UCSD-AML1 (cell line): Measurements from ENCODE around the gene DVL1.
A peak's percentile ranks its signal among the peaks of the same experiment; 100 is the strongest.

Experiments
- DNase-seq: peaks from one replicate; lab custom pipeline; 2025; ENCODE audit not compliant: unreplicated experiment; lab: John Stamatoyannopoulos, UW

DVL1 gene

DNA sequence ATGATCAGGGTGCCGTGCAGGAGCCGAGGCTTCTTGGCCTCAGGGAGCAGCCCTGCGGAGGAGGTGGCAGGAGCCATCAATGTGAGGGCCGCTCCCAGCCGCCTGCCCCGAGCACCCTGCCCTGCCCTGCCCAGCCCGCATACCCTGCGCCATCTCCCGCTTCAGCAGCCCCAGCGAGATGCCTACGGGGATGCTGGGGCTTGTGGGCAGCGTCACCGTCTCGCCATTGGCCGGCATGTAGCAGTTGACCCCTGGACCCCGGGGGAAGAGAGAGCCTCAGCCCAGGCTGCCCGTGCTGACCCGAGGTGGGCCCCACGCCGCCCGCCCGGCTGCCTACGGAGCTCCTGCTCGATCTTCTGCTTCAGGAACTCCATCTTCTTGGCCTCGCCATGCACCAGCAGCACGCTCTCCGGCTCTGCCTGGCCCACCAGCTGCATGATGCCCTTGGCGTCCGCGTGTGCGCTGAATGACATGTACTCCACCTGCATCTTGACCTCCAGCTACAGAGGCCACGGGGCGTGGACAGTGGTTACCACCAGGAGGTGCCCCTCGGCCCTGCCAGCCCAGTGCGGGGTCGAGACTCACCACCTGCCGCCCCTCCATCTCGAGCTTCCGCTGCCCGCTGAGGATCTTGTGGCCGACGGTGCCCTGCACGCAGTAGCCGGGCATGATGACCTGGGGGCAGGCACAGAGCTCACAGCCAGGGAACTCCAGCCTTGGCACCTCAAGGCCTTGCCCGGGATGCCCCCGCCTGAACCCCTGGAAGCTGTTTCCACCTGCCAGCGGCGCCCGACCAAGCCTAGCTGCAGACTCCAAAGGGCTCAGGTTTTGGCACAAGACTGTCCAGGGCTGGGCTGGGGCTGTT lies 36.5 kb downstream of the DVL1 start:
- DNase-seq, result no peak

DNA sequence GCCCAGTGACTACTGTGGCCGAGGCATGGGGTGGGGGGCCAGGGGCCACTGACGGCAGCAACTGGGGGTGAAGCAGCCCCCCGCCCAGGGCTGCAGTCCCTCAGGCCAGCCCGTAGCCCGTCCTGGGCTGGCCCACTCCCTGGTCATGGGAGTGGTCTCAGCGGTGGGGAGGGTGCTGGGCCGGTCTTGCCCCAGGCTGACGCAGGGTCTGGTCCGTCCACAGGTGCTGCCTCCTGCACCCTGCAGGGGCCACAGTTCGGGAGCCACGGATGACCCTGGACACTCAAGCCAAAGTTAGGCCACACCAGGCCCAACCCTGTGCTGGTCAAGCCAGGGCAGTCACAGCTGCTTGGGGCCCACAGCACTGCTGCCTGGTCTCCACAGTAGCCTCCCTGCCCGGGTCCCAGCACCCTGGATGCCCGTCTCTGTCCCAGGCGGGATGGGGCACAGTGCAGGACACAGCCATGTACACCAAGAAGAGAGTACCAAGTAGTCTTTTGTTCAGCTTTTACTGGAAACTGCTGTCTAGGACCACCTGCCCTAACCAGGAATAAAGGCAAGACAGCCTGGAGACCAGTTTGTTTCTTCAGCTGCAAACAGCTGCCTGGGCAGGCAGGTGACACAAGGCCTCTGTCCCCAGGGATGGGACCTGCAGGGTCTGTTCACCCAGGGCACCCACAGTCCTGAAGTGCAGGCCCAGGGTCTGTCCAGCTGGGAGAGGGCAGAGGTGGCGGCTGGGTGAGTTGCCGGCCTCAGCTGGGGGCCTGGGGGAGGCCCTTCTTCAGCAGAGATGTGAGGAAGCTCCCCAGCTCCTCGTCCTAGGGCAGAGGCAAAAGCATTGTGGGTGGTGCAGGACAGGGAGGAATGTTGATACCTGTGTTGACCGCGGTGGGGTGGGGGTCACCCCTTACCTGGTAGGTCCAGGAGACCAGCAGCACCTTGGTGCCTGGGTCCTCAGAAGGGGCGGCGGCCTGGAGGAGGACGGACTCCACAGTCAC lies 37.8 kb downstream of the DVL1 start:
- DNase-seq, result no peak

DNA sequence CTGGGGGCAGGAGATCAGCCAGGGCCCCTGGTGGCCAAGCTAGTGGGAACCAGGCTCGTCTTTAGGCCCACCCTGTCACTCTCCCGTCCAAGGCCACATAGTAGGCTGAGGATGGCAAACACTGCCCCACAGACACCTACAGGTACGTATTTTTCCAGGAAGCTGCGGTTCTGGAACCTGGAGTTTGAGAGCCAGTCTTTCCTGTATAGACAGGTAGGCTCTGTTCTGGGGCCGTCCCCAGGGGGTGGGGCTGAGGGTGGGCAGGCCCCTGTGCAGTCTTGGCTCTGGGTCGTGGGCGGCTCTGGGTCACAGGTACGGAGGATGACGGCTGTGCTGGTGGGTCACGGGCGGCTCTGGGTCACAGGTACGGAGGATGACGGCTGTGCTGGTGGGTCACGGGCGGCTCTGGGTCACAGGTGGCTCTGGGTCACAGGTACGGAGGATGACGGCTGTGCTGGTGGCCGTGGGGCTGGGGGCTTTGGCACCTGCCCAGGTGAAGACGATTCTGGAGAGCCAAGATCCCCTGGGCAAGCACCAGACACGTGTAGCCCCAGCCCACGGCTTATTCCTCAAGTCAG lies 38.7 kb downstream of the DVL1 start:
- no peak for DNase-seq

DNA sequence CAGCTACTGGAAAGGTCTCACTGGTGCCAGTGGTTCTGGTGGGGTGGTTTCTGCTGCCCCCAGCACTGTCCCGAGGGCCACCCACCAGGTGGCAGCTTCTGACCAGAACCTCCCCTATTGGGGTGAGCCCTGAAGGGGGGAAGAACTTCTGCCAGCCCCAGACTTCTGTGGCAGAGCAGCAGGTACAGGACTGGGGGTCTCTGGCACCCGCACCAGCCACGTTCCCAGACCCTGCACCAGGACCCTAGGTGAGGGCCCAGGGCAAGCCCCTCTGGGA lies 39.2 kb downstream of the DVL1 start:
- no peak for DNase-seq

DNA sequence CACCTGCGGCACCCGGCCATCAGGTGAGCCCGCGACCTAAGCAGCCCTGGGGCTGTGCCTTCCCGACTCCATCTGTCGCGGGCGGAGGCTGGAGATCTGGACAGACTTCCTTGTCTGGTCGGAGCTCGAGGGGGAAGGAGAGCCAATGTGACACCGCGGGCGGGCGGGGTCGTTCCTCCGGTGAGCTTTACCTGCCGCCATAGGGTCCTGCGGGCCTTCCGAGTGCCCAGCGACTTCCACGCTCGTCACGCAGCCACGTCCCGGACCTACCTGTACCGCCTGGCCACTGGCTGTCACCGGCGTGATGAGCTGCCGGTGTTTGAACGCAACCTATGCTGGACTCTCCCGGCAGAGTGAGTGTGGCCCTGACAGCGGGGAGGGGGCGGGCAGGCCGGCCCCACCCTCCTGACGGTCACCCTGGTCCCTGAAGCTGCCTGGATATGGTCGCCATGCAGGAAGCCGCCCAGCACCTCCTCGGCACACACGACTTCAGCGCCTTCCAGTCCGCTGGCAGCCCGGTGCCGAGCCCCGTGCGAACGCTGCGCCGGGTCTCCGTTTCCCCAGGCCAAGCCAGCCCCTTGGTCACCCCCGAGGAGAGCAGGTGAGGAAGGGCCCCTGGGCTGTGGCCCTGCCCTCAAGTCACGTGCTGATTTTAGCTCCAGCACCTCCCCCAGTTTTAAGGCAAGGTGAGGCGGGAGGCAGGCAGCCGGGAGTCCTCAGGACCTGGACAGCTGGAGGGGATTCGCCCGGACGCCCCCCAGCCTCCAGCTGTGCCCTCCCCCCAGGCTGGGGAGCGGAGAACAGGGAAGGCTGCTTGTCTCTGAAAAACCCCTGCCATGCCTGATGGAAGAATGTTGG lies 39.7 kb downstream of the DVL1 start:
- DNase-seq, result no peak

DNA sequence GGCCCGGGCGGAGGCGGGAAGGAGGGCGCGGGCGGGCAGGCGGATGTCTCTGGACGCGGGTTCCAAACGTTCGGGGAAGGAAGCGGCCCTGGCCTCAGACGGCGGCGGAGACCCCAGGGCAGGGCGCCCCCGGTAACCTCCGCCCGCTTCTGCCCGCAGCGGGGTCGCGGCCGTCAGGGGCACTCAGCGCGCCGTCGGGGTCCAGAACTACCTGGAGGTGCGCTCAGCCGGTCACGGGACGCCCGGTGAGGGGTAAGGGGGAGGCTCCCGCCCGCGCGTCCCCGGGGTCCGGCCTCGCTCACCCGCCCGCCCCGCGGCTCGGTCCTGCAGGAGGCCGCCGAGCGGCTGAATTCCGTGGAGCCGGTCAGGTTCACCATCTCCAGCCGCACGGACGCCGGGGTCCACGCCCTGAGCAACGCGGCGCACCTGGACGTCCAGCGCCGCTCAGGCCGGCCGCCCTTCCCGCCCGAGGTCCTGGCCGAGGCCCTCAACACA lies 40.4 kb downstream of the DVL1 start:
- no peak for DNase-seq

DNA sequence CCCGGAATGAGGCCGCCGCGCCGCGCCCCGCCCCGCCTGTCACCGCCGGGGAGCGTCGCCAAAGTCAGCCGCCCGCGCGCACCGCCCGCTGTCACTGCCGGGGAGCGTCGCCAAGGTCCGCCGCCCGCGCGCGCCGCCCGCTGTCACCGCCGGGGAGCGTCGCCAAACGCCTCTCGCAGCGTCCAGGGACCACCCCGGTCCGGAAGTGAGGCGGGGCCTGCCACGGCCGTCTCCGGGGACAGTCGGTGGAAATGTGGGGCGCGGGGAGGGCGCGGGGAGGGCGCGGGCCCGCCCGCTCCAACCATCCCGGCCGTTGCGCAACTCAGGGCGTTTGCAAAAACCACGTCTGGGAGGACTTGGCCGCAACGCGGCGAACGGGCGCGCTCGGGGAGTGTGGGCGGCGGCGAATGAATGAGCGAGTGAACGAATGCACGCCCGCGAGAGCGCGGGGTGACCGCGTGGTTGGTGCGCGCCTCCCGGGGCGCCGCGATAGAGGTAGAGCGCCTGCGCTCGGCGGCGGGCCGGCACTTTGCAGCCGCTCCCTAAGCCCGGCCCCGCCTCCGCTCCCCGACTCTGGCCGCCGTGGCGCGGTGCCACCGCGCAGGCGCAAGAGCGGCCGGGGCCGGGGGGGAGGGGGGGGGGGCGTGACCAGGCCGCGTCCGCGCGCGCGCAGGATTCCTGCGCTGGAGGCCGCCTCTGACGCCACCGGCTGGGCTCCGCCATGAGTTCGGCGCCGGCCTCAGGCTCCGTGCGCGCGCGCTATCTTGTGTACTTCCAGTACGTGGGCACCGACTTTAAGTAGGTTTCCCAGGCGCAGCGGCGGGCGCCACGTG lies 41.1 kb downstream of the DVL1 start, which contains the start of the genes ACAP3 and PUSL1:
Gene ACAP3 (minus strand): TSS at position 8 of the 833 bp plus-strand sequence. CDS start 115 bp downstream, outside the sequence.
Gene PUSL1 (plus strand): TSS at position 675 of the 833 bp plus-strand sequence. CDS start 47 bp downstream, at position 722.
- DNase-seq, result peak; percentile 93

DNA sequence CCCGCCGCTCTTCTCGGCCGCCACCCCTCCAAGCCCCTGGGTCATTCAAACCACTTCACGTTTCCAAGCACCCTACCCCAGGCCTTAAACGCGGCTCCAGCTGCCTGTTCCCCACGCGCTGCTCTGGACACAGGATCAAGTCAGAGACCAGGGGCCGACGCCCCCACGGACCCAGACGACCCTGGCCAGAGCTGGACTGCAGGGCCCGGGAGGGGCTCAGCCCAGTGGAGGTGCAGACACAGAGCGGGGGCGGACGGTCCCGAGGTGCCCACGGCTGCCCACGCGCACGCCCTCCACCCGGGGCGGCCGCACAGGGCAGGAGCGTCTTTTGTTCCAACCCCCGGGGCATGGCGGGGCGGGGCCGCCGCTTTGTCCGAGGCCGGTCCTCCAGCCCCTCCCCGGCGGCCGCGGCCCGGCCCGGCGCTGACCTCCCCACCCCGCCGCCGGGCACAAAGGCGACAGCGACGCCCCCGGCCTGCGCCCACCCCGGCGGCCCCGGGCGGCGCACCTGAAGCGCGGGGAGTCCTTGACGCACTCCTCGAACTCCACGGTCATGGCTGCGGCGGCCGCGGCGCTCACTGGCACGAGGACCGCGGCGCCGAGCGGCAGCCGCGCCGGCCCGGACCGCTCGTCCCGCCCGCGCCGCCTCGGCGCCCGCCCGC lies 41.8 kb downstream of the DVL1 start:
- DNase-seq, result no peak

DNA sequence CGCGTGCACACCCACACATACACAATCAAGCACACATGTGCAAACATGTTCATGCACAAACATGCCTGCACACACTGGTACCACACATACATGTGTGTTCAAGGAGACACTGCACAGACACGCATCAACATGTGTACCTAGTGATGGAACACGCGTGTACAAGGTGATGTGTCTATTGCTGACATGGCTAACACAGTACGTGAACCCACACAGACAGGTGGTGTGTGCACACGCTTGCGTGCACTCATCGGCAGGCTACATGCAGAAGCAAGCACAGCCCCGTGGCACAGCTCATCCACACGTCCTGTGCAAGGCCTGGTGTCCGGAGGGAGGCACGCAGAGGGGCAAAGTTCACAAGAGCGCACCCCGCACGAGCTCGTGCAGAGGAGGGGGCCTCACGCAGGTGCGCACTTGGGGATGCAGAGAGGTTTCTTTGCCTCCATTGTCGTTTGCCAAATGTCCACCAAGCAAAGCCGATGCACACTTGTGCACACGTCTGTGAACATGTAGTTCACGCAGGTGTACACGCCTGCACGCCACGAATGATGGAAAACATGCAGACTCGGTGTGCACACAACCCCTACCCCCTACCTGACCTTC lies 42.5 kb downstream of the DVL1 start:
- no peak for DNase-seq

DNA sequence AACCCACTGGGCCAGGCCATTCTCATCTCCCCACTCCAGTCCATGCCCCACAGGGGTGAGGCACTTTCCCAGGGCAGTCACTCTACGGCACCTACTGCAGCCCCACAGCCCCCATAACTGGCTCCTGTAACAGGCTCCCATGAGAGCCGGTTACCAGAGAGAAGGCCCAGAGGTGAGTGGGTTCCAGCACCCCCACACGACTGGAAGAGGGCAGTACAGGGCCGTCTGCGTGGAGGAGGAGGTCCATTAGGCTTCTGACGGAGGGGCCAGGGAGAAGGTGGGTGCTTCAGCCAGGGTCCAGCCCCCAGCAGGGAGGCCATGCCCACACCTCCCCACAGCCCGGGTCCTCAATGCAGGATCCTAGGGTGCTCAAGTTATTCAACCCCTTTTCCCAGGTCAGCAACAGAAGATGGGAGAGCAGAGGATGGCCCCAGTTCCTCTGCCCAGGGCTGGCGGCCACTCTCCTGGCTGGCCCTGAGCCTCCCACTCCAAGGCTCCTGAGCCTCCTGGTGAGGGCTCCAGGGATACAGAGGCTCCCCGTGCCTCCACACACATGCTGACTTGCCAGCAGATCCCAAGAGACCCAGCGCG lies 43.1 kb downstream of the DVL1 start:
- no peak for DNase-seq

DNA sequence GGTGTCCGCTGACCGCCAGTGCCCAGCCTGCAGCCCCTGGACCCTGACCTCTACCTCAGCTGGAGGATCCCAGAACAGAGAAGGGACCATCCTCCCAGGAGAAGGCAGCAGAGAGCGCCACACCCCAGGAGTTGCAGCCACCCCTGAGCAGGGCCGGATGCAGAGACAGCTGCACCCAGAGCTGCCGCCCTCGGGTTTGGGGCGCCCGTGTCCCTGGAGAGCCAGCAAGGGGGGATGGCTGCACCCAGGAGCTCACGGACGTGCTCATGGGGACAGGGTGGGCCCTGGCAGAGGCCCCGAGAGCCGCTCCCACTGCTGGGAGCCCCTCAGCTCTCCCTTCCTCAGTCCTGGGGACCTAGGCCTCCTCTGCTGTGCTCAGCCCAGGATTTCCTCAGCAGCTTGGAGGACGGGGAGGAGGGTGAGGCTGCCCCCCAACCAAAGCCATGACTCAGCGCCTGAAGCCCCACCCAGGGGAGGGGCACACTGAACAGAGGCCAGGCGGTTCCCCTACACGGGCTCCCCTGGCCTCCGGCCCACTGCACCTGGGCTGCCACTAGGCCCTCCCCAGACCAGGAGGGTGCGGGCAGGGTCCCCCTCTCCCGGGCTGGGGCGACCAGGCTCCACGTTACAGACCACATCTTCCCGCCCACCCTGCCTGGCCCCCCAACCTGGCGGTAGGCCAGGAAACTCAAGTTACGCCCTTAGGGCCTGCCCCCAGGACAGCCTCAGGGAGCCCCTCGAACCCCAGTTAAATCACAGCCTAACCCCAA lies 43.7 kb downstream of the DVL1 start:
- DNase-seq, result peak; percentile 47

DNA sequence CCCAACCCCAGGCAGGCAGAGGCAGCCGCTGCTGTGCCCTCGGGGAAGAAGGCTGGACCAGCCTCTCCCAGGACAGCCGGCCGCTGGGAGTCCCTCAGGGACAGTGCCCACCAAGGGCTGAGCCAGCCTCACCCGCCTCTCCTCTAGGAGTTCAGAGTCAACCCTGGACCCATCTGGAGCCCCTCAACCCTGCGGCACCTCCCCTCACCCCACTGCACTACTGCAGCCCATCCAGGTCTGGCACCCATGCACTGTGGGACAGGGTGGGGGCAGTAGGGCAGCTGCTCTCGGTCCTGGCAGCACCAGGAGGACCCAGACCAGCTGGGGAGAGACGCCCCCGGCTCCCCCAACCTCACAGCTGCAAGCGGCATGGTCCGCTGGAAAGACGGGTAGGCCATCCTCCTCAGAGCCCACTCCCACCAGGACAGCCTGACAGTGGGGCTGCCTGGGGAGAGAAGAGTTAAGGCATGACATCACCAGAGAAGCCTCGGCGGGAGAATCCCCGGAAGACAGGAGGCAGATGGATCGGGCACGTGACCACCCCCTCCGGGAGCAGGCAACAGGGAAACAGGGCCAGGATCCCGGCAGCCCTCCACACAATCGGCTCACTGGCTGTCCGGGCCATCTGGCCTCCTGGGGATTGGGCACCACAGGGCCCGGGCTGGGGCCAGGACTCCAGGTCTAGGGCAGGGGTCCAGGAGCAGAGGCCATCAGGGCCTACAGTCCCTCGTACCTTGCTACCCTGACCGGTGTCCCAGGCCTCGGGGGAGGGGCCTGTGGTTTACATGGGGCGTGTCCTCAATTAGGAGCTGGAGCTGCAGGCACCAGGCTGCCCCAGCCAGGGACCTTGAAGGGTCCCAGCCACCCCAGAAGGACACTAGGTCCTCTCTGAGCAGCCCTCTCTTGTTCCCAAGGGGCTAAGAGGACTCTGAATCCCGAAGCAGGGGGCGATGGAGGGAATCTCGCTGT lies 44.6 kb downstream of the DVL1 start:
- DNase-seq, result no peak

DNA sequence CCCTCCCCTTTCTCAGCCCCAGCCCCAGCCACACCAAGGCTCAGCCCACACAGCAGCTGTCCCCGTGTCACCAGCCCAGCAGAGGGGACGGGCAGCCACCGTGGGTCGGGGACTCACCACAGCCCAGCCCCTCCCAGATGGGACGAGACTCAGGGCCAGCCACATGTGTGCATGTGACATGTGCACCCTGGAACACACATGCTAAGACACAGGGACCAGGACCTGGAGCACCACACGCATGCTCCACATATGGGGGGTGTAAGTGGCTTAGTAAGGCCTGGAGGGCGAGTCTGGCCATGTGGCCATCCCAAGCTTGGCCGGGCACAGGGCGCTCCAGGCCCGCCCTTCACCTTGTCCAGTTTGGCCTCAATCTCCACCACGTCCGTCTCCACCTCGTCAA lies 45.5 kb downstream of the DVL1 start:
- DNase-seq, result no peak

DNA sequence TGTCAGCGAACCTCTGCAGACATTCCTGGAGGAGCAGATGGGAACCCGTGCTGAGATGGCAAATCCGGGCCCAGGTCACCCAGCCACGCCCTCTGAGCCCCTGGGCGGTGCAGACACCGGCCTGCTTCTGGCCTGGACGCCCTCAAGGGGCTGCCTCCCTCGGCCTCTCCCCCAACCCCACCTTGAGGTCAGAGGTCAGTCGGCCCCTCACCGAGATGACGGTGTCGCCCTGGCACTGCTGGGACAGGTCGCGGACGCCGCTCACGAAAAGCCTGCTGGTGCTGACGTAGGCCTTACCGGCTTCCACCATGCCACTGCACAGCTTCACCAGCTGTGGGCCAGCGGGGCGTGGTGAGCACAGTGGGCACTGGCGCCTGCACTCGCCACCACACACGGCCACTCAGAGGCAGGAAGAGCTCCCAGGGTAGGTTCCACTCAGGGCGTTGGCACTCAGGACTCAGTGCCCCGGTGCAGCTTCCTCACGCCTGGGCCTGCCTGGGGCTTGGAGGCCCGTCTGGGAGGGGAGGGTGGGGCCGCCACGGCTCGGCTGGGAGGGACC lies 46.2 kb downstream of the DVL1 start:
- DNase-seq, result no peak

DNA sequence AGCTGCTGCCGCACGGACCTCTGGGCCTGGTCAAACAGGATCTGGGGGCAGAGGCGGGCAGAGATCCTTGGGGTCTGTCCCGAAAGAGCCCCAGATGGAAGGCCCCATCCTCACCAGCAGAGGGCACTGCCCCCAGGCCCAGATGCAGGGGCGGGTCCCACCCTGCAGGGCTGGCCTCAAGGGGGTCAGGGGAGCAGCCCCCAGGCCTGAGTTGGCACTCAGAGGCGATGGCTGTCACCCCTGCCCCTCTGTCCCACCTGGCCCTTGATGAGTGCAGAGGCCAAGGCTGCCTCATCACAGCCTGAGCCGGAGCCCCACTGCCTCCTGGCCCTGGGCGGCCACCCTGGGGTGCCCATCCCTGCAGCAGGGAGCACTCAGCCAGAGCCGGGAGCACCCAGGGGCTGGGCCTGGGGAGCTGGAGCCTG lies 47.2 kb downstream of the DVL1 start:
- DNase-seq, result no peak

DNA sequence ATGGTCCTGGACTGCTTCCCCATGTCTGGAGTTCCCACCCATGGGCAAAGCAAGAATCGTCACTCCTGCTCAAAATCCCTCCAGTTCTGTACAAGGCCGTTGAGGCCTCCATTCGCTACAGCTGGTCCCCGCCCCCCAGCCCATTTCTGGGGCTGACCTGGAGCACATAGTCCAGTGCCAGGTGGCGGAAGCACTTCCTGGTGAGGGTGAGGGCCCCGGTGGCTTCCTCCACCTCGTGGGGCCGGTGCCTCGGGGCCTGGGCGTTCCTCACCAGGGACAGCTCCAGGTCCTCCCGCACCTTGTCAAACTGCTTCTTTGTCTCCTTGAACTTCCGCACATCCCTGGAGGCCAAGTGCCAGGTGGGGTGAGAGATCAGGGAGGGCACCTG lies 48.9 kb downstream of the DVL1 start:
- DNase-seq, result no peak
